Hematopoietic multipotent progenitor cell treated with erythropoietin and hydrocortisone succinate and interleukin-3 and kit ligand, for 8 days (in vitro differentiated cells): ENCODE measurements around the gene LAMA5.

Source experiments
- DNase-seq: peaks from one replicate; pipeline ENCODE4 v3.0.0-alpha.2; 2015

LAMA5 gene

DNA sequence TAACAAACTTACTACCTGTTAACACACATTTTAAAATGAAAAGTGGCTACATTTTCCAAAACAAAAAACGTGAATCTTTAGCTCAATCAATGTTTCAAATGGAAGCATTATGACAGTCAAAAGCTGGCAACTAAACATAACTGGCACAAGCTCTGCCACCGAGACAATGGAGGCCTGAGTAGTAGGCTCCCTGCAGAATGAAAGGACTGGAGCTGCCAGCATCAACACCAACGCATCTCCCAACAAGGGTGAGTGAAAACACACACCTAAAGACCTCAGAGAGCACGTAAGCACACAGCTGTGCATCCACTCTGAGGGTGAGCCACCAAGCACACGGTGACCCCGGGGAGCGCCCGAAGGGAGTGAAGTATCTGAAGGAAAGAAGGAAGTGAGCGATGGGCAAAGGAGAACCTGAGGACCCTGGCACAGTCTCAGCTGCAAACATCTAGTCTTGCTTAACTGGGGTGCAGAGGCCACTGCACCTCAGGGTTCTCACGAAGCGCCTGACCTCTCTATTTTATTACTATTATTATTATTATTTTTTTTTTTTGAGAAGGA is 65.9 kb downstream of the LAMA5 start:
- DNase-seq: no peak

DNA sequence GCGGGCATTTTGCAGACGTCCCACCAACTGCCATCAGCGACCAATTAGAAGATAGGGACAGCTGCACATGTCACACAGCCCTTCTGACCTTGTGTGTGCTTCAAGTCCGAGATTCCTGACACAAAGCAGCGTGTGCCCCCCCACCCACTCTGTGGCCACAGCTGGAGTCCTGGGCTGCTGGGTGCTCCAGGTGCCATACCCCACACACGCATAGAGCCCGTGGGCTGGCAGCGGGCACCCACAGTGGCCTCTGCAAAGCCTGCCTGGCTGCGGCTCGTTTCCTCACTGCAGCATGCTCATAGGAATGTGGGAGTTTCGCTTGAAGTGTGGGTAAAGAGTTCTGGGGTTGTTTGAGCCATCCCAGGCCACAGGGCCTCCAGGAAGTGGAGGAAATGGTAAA is 66.8 kb downstream of the LAMA5 start:
- no peak for DNase-seq

DNA sequence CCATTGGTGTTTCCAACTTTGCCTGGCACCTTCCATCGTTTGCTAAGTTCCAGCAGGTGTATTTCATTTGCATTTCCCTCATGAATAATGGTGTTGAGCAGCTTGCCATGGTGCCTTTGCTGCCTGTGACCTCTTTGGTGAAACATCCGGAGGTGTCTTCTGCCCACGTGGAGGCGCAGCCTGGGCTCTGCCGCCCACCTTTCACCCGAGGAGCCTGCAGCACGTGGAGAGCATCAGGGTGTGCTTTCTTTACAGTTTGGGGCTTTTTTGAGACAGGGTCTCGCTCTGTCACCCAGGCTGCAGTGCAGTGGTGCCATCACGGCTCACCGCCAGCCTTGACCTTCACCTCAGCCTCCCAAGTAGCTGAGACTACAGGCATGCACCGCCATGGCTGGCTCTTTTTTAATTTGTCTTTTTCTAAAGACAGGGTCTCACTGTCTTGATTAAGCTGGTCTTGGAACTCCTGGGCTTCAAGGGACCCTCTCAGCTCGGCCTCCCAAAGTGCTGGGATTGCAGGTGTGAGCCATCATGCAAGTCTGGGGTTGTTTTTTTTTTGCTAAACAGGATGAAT is 67.4 kb downstream of the LAMA5 start:
- DNase-seq: no peak

DNA sequence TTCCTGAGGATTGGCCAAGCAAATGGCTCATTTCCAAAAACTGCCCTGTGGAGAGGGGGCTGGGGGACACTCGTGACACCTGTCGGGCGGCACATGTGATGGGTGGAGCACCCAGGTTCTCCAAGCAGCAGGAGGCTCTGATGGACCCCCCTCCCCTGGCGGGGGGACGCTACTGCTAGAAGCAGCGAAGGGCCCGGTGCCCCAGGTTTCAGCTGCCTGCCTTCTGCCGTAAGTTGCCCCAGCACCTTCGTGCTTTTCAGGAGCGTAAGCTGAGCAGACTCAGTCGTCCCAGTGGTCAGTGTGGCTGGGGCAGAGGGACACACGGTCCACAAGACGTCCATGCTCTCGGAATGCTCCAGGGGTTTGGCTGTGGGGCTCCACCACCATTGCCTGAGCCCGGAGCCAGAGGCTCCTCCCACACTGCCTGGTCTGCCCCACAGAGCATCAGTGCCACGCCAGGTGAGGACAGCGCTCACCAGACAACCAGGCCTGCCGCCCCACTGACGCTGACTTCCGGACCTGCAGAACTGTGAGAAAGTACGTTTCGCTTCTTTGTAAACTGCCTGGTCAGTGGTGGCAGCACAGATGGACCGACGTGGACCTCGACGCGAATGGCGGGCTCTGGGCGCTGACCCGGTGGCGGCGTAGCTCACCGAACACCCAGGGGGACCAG is 68.4 kb downstream of the LAMA5 start:
- DNase-seq: no peak

DNA sequence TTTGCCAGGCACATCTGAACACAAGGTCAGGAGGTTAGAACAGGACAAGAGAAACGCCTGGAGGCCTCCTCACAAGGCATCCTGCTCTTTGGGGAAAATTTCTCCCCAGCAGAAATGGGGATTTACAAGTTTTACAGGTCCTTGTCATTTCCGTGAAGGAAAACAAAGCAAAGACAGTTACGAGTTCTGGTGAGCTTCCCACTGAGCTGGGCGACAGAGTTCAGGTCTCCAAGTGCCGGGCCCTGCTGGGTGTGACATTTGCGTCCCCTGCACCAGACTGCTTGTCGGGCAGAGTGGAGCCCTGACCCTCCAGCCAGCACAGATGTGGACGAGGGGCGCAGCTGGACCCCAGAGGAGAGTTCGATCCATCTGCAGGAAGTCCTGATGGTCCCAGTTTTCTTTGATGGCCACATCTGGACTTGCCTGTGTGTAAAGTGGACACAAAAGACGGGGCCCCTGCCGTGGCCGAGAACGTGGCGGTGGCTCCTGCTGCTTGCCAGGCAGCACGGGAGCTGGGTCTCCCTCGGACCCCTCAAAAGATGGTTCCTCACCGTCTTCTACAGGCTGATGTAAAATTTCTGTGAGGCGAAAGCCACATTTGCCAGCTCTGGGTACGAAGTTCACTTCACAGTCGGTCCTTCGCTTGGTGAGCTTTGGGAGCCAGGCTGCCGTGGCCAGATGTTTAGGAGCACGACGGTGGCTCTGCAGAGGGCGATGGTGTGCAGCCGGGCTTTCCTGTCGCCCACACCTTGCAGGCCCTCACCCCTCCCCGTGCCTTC is 69.5 kb downstream of the LAMA5 start:
- no peak for DNase-seq

DNA sequence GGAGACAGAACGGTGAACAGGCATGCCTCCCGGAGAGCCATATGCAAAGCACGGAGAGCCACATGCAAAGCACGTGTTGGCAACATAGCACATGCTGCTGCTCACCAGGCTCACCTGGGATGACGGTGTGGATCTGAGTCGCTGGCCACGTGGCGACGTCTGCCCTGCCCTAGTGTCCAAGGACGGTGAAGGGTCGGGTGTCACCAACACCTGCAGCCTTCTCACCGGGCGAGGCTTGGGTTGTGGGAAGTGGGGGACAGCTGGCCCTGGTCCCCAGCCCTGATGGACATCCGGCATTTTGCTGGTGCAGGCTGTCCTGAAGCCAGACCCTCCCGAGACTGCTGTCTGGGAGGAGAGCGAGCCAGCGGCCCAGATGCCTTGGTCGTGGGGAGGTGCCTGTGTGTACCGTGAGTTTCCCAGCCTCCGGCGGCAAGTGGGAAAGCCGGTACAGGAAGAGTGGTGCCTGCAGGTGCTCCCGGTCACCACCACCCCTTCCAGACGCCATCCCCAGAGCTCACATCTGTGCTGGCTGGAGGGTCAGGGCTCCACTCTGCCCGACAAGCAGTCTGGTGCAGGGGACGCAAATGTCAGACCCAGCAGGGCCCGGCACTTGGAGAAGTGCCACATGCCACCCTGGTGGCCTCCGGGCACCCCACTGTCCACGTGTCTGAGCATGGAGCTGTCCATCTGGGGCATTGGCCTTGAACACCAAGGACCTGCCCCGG is 70.2 kb downstream of the LAMA5 start:
- no peak for DNase-seq

DNA sequence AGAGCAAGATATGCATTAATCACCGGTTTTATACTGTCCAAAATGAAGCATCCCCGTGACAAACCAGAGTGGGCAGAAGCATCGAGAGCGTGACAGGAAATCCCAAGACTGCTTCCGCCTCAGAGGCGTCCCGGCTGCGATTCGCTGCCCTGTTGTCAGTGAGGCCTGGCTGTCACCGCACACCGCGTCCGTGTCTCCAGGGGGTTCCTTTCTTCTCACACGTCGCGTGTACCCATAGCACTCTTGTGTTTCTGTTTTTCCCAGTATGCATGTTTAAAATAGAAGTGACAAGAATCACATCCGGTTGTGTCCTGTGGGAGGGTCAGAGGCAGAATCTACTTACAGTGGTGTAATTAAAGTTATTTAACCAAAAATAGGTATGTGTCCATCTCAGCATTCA is 72.6 kb downstream of the LAMA5 start:
- DNase-seq: no peak

DNA sequence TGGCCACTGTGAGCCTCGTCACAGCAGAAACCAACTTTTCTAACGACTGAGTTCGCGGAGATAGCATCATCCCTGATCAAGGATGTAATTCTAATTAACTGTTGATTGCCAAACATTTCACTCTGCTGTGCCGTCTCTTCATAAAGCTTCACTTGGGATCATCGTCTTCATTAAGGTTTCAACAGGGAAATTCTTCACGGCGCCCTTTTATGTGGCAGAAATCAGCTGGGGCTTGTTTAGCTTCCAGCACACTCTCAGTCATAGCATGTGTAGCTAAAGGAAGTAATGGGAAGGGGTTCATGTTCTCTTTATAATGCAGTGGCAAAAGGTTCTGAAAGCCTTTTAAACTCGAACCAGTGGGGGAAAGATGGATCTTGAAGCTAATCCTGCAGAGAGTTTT is 73.2 kb downstream of the LAMA5 start:
- no peak for DNase-seq

DNA sequence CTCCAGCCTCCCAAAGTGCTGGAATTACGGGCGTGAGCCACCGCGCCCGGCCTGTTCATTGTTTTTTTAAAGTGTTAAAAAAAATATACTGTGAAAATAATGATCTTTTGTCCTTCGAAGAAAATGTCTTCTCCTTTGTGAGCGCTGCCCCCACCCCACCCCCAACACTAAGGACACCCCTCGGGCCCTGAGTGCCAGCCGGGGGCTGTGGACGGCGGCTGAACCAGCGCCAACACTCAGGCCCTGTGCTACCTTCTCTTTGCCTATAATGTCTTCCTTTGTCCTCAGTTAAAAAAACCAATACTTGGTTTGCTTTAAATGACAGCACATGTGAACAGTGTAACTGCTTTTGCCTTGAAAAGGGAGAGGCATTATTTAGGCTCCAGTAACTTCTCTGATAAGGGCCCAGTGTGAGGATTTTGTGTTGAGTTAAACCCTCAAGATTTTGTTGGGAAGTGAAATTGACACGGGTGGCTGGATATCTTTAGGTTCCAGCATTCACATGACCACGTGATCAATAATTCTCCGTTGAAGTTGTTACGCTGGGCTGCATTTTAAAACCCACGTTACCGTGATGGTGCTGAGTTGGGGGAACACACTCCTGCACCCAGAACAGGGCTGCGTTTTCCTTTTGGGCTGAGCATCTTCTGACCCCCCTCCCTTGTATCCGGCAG is 73.9 kb downstream of the LAMA5 start:
- no peak for DNase-seq

DNA sequence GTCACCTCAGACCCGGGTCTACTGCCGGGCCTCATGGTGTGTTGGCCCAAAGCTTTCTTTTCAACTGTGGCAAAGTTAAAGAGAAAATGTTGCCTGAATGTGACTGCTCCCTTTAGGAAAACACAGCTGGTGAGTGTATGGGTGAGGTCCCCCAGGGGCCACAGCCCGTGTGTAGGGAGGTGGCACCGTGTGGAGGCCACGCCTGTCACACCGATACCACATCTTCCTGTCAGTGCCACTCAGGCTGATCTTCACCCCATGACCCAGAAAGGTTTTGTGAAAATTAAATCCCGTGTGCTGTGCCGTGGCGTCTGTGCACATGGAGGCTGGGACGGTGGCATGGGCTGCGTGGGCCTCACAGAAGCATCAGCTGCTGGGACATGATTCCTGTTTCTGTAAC is 75.0 kb downstream of the LAMA5 start:
- DNase-seq: no peak

DNA sequence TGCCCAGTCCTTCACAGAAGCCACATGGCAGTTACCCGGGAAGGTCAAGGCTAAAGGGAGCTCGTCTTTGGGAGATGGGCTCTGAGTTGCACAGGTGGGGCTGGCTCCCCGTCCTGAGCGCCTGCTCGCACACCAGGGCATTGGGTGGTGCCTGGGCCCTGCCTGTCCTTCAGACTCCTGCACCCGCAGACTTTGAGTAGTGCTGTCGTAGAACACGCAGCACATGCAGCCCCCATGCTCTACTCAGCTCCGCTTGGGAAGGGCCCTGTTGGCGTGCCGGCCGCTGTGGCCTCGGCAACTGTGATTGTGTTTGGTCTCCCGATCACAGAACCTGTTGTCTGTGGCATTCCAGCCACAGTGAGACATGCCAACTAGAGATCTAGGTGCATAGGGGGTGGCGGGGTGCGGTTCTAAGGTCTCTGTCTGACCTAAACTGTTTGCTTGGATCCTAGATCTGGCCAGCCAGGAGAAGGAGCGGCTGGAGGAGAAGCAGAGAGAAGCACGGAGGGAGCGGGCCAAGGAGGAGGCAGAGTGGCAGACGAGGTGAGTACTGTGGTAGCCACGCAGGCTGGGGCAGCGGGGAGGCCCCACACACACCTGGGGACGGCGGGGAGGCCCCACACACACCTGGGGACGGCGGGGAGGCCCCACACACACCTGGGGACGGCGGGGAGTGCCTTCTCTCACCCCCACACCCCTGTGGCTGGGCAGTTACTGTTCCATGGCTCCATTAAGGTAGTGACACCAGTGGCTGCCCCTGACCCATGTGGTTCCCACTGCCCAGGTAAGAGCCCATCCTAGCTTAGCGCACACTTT is 75.7 kb downstream of the LAMA5 start:
- DNase-seq: no peak

DNA sequence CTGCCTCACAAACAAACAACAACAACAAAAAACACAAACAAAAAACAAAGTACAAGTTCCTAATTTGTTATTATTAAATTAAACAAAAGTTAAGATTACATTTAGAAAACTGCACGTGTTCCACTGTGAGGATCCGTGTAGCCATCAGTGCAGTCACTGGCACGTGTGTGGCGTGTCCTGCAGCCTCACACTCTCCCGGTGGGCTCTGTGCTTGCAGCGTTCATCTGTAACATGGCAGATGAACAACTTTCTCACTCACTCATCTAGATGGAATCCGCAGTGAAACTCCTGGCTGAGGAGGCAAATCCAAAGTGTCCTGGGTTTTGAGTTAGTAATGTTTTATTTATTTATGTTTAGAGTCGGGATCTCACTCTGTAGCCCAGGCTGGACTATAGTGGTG is 77.2 kb downstream of the LAMA5 start:
- DNase-seq: no peak

DNA sequence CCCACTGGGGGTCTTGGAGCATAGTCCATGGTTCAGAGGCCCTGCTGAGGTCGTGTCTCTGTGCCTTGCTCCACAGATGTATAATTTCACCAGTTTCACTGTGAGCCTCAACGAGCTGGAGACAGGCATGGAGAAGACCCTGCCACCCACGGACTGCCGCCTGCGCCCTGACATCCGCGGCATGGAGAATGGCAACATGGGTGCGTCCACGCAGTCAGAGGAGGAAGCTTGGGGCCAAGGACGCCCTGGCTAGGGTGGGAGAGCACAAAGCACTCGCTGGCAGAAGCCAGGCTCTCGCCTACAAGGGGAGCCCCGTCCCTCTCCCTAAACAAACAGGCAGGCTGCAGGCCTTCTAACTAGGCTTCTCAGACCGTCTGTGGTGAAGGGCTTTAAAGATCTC is 78.0 kb downstream of the LAMA5 start:
- DNase-seq: no peak

DNA sequence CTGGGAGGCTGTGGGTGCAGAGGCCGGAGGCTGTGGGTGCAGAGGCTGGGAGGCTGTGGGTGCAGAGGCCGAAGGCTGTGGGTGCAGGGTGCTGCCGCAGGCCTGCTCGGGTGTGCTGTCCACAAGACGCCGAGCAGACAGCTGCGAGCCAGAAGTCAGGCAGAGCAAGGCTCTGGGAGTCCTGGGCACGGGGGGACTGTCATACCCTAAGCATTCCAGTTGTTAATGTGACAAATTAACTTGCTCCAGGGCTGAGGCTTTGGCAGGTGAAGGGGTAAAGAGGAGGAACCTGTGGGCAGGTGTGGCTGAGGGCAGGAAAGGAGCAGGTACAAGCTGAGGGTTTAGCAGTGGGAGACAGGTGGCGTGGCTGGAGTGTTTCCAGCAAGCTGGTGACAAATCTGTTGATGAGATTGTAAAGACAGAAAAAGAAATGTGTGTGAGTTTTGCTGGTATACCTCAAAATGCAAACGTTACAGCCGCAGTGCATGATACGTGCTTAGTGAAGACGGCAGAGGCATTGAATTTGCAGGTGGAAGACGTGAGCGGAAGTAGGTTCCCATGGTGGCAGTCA is 78.5 kb downstream of the LAMA5 start:
- DNase-seq: no peak

DNA sequence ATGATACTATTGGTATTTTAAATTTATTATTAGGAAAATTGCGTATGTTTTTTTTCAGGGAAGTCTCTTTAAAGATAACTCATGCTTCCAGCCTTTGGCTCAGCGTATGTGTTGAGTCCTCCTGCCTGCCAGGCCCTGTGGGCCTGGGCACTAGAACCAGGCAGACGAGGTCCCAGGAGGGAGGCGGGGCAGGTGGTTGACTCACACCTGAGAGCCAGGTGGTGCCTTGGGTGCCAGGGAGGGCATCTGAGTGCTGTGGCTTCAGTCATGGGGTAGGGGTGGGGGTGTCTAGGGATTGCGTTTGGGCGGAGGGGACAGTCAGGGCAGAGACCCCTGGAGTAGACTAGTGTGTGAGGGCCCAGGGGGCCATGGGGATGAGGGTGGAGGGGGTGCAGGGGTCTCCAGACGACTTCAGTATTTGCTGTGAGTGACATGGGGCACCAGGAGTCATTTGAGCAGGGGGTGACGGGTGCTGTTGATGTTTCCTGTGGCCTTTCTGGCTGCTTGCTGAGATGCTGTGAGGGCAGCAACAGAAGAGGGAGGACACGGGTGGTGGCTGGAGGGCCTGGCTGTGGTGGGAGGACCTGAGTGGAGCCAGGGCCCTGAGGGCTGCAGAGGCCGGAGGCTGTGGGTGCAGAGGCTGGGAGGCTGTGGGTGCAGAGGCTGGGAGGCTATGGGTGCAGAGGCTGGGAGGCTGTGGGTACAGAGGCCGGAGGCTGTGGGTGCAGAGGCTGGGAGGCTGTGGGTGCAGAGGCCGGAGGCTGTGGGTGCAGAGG is 79.2 kb downstream of the LAMA5 start:
- no peak for DNase-seq

DNA sequence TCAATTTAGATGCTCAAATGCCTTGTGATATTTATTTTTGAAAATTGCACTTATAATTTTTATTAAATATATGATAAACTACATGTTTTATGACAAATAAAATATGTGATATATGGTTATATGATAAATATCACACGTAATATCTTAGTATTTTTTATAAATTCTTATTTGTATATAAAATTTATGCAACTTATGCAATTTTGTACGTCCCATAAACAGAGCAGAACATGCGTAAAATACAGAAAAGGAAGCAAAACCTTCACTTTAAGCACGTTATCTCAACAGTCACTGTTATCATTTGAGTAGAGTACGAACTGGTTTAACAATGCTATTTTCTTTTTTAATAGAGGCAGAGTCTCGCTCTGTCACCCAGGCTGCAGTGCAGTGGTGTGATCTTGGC is 80.0 kb downstream of the LAMA5 start:
- DNase-seq: no peak

DNA sequence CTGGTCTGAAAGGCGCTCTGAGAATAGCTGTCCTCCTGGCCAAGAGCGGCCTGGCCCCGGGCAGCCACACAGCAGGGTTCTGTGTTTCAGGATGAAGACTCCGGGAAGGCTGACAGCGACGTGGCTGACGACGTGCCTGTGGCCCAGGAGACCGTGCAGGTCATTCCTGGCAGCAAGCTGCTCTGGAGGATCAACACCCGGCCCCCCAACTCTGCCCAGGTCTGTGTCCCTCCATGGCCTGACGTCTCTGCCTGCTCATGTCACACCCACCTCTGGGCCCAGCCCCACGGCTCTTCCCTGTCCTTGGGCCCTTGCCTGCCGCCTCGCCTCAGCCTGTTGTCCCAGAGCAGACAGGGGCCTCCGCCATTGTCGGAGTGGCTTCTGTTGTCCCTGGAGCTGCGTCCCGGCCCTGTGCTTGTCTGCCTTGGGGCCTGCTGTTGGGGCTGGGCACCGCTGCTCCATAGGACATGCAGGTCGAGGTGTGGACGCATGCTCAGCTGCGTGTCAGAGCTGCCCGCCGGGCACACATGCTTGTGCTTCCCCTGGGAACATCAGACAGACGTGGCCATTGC is 80.5 kb downstream of the LAMA5 start:
- DNase-seq: no peak

DNA sequence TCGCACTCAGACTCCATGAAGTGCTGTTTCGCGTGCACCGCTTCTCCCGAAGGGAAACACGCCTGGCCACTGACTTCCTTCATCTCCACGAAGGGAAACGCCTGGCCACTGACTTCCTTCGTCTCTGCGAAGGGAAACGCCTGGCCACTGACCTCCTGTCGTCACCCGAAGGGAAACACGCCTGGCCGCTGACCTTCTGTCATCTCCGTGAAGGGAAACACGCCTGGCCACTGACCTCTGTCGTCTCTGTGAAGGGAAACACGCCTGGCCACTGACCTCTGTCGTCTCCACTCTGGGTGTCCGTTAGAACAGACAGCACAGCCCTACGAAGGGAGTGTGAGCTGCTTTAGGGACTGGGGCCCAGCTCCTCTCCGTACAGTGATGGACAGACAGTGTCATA is 81.4 kb downstream of the LAMA5 start:
- no peak for DNase-seq

DNA sequence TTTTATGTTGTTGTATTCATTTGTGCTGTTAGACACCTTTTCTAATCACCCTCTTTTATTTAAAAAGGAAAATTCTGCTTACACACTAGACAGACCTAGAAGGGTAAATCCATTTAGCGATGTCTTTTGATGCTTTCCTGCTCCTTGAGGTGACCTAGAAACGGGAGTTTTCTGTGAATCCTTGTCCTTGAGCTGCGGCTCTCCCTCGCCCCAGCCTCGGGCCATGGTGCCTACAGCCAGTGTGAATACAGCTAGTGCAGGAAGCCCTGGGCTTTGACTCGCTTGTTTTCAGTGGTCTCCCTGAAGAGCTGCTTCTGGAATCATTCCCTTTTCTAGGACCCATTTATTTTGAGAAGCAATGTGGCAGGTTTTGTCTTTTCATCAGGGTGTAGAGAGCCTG is 82.0 kb downstream of the LAMA5 start:
- DNase-seq: no peak

DNA sequence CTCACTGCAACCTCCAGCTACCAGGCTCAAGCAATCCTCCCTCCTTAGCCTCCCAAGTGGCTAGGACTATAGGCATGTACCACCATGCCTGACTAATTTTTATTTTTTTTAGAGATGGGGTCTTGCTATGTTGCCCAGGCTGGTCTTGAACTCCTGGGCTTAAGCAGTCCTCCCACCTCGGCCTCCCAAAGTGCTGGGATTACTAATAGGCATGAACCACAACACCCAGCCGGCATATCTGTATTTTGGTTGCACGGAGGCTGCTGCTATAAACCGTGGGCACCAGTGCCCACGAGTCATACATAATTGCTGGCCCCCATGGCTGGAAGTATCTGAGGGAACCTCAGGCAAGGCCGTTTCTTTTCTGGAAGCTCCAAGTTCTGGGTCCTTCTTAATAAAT is 82.7 kb downstream of the LAMA5 start:
- DNase-seq: no peak
